ENCODE results near the gene HK3.

Gene HK3

DNA sequence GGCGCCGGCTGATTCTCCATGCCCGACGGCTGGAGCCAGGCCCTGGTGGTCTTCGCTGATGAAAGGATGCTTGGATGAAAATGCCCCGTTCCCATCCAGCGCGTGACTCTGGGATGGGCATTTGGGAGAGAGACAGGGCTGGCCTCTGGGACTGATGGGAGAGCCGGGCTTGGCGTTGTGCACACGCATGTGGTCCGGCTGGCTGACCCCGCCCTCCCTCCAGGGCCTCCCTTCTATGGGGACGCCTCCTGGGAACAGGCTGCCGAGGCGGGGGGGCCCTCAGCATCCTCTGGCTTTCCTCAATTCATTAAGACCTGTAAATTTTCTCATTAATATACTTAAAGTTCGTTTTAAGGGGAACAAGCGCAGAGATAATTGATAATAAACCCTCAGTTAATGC is 52.0 kb downstream of the HK3 start:
- DNase-seq: no peak

DNA sequence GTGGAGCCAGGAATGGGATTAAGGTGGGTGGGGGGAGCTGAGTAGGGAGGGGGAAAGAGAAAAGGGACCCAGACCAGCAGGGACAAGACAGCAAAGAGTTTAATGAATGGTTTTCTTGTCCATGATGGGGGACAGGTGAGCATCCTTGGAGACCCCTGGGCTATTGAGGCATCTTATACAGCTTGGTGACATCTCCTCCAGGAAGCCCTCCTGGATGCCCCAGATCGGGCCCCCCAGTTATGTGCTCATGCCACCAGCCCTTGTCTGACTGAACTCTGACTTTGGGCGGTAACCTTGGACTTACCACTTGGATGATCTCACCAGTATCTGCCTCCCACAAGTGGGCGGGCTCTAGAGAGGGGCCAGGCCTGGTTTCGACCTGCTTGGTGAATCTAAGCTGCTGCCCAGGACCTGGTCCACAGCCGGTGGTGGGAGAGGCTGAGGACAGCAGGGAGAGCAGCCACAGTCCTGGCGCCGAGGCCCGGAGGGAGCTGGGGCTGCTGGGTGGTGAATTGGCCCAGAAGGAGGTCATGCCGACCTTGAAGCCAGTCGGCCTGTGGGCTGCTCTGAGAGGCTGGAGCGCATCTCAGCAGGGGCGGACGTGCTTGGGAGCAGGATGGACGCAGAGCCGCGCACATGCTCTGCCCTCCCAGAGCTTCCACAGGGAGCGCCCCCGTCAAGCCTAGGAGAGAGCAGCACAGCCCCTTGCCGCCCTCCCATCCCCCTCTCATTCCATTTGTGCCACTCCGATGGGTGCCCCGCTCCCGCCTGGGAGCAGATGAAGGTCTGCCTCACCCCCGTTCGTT is 52.6 kb downstream of the HK3 start:
- DNase-seq: no peak

DNA sequence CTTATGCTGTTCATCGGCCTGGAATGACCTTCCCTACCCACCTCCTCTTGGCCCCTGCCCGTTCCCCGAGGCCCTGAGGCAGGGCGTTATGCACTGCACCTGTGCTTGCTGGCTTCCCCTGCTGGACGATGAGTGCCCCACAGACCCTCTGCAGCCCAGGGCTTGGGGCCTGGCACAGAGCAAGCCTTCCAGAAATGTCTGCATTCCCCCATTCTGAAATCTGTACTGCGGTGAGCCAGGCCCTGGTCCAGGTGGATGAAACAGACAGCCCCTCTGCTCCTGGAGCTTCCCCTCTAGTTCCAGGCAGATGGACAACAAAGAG is 53.8 kb downstream of the HK3 start:
- no peak for DNase-seq

DNA sequence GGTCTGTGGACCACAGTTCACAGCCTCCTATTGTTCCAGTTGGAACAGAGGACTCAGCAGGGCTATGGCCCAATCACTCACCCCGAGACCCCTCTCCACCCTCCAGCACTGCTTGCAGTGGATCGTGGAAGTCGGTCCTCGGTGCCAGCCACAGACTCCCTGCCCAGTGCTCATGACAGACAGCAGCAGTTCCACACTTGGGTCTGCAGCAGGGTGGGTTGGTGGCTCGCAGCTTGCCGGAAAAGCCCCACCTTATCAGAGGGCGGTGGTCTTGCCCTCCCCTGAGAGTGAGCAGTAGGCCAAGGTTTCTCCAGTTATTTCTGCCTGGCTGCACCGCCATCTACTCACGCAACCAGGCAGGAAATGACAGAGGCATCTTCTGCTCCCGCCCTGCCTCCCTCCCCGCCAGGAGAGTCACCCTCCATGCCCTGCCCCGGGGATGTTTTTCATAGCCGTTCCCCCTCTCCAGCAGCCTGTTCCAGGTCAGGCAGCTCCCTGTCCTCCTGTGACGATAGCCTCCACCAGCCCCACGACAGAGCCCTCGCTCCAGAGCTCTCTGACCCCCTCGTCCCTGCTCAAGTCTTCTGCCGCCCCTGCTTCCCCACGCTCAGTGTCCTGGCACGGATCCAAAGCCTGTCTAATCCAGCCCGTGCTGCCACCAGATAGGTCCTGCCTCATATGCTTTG is 54.3 kb downstream of the HK3 start:
- no peak for DNase-seq

DNA sequence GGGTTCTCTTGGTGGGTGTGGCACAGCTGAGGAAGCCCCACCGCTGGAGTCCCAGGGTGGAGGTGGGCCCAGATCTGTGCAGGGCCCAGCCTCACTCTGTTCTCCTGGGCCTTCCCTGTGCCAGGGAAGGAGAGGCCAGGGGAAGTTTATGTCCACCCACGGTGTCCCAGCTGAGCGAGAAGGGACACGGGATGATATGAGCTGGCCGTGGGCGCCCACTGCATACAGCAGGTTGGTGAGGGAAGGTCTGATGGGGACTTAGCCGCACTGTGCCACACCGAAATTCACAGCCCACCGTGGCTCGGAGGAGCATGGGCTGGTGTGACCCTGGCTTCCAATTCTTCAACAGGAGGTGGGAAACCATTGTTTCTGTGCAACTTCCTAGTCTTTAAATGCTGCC is 54.9 kb downstream of the HK3 start:
- no peak for DNase-seq

DNA sequence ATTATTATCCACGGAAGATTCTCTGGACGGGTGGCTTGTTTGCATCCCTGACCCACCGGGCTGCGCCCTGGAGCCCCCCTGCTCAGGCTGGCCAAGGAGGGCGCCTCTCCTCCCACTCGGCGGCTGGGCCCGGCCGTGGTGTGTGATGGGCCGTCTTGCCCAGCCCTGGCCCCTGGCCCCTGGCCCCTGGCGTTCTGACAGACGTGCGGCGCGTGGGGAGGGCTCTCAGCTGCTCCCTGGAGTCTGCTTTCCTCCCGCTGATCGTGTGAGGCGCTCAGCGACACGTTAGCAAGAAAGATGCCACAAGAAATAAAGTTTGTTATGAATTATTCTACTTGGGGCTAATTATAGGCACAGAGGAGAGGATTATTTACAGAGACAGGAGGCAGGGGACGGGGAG is 55.5 kb downstream of the HK3 start:
- no peak for DNase-seq

DNA sequence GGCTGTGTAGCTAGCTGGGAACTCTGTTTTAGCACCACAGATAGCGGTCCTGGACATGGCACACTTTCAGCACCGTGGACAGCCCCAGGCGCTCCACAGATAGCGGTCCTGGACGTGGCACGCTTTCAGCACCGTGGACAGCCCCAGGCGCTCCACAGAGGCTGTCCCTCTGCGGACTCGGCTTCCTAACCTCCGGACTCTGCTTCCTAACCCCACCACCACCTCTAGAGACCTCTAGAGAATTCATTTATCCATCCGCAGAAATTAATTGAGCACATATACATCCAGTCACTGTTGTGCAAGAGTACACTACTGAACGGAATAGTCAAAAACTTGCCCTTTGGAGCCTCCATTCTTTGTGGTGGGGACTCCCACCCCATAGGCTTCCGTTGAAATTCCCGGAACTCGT is 61.4 kb downstream of the HK3 start:
- peak; percentile 91 for DNase-seq

DNA sequence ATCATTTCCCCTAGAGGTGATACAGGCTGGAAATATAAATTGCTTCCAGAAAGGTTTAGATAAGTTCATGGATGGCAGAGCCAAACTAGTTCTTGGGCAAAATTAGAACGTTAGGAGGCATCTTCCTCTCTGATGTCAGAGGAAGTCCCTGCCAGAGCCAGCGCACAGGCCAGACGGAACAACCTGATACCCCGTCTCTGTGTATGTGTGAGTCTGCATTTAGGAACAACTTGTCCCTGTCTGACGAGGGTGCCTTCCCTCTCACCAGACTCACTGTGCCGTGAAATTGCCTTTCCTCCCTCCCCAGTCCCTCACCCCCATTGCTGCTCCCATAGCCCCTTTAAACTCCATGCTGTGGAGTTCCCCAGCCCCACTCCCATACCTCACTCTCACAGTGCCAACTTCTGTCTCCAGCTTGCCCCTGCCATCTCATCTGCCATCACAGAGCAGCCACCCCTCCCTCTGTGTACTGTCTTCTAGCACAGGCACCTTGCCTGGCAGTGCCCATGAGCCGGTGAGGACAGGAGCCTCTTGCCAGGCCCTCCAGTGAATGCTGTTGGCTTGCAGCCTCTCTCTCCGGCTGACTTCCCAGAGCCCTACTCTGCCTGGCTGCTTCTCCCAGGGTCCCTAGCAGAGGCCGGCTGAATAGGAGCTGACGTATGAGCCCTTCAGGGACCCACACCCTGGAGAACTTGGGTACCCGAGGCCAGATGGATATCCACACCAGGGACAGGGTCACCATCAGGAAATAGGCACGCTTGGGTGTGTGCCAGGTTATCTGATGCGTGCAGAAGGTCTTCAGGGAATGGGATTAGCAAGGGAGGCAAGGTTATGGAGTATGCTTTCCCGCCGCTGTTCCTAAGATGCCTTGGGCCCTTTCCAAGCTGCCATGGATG is 62.1 kb downstream of the HK3 start:
- no peak for DNase-seq

DNA sequence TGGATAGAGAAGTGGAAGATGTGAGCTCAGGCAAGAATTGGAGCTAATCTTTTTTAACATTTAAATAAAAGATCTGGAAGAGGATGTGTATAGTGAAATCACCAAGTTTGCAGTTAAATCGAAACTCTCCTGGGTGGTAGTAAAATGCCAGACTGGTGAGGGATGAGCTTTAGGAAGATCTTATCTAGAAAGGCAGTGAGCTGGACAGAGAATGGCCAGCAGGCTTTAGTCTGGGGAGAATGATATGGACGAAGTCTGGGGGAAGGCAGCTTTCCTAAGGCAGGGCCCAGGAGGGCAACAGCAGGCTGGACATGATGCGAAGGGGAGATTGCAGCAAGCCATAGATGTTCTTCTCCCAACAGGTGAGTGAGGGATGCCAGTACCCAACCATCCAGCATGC is 63.2 kb downstream of the HK3 start:
- DNase-seq: no peak

DNA sequence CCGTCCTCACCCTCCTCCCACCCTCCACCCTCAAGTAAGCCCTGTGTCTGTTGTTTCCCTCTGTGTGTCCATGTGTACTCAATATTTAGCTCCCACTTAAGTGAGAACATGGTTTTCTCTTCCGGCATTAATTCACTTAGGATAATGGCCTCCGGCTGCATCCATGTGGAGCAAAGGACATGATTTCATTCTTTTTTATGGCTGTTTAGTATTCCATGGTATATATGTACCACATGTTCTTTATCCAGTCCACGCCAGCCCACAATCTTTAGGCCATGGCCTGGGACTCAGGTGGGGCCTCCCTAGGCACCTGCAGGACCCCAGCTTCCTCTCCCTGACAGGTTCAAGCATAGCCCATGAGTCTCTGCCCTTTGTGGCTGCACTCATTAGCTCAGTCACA is 65.9 kb downstream of the HK3 start:
- DNase-seq: no peak

DNA sequence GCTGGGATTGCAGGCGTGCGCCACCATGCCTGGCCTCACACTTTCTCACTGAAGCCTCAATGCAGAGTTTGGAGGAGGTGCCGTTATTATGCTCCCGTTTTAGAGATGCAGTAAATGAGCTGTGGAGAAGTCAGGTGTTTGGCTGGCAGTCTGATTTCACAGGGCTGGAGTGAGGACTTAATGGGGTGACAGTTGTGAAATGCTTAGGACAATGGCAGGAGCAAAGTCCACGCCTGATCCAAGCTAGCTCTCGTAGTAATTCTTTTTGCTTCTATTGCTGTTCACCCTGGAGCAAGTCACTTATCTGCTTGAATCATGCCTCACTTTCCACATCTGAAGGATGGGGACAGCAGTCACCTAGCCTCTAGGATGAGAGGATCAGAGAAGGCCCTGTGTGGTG is 67.0 kb downstream of the HK3 start:
- DNase-seq: no peak

DNA sequence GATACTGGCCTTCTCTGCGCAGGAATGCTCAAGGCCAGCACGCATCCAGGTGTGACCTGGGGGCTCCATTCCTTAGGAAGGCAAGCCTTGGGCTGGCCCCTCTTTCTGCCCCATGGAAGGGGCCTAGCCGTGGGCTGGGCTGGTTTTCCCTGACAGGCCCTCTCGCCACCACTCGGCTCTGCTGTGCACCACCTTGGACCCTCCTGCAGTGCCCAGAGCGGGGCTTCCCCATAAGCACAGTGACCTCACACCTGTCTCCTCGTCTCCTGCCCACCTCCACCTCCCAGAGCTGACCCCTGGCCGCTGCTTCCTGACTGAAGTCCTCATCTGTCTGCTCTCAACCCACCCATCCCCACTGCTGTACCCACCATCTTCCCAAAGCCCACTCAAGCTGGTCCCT is 67.7 kb downstream of the HK3 start:
- DNase-seq: no peak

DNA sequence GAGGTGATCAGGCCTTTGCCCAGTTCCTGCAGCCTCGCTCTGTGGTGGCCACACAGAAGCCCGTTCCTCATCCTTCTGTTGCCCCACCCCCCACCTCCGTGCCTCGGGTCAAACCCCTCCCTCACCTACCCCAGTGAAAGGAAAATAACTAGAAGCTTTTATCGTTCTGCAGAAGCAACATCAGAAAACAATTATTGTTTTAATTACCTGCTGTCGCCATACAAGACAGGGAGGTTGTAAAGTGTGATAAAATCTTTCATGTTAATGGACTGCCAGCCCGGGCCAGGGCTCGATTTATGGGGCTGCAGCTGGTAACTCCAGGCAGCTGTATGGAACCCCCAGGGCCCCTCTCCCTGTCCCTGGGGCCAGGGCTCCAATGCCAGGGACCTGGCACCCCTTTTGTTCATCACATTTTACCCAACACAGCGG is 68.1 kb downstream of the HK3 start:
- DNase-seq: no peak

Measured in left hindlimb (tissue), 1 donor.